ENCODE results near the gene LTB4R2. TPM values are rescaled to one million over a fixed set of nuclear protein-coding genes. Genes with fewer than 3 reads are reported as not detected.
"Not testable (repeated sequence)": the region's sequence is repeated elsewhere in the genome, so short reads cannot be mapped to it uniquely, and the experiment has no call there.

Gene LTB4R2
- polyA plus RNA-seq, 1 donor: 2.0 TPM

GRCh38 chr14:24317141-24317928, 7.4 kb downstream of the LTB4R2 start:
- DNase-seq (ENCODE audit: low read depth): no peak

- no peak for DNase-seq (ENCODE audit: low read depth)
Measured at GRCh38 chr14:24321212-24321975, 11.5 kb downstream of the LTB4R2 start.

- DNase-seq (ENCODE audit: low read depth): no peak
Measured at GRCh38 chr14:24322672-24323071, 12.7 kb downstream of the LTB4R2 start.

GRCh38 chr14:24323341-24323740, 13.4 kb downstream of the LTB4R2 start:
- DNase-seq (ENCODE audit: low read depth): no peak

GRCh38 chr14:24324024-24324423, 14.1 kb downstream of the LTB4R2 start:
- no peak for DNase-seq (ENCODE audit: low read depth)

- DNase-seq (ENCODE audit: low read depth): no peak
Measured at GRCh38 chr14:24325041-24325530, 15.1 kb downstream of the LTB4R2 start.

GRCh38 chr14:24325963-24326362, 16.0 kb downstream of the LTB4R2 start:
- no peak for DNase-seq (ENCODE audit: low read depth)

- DNase-seq (ENCODE audit: low read depth): no peak
Measured at GRCh38 chr14:24327303-24327702, 17.4 kb downstream of the LTB4R2 start.

GRCh38 chr14:24327914-24328313, 18.0 kb downstream of the LTB4R2 start:
- not testable (repeated sequence) for DNase-seq (ENCODE audit: low read depth)

GRCh38 chr14:24329073-24329663, 19.2 kb downstream of the LTB4R2 start:
- DNase-seq (ENCODE audit: low read depth): no peak

GRCh38 chr14:24329736-24330135, 19.8 kb downstream of the LTB4R2 start:
- no peak for DNase-seq (ENCODE audit: low read depth)

- DNase-seq (ENCODE audit: low read depth): no peak
Measured at GRCh38 chr14:24330973-24331674, 21.2 kb downstream of the LTB4R2 start.

- DNase-seq (ENCODE audit: low read depth): no peak
Measured at GRCh38 chr14:24331731-24332267, 21.9 kb downstream of the LTB4R2 start.

GRCh38 chr14:24332268-24332993, 22.5 kb downstream of the LTB4R2 start:
- no peak for DNase-seq (ENCODE audit: low read depth)

- DNase-seq (ENCODE audit: low read depth): no peak
Measured at GRCh38 chr14:24334431-24335291, 24.7 kb downstream of the LTB4R2 start, which contains the start of gene ADCY4. TSS of gene ADCY4 (minus strand) at chr14:24335071. CDS start at chr14:24334652, 419 bp downstream.

GRCh38 chr14:24335461-24336171, 25.7 kb downstream of the LTB4R2 start:
- DNase-seq (ENCODE audit: low read depth): no peak

GRCh38 chr14:24337144-24337823, 27.3 kb downstream of the LTB4R2 start:
- DNase-seq (ENCODE audit: low read depth): no peak

GRCh38 chr14:24337824-24338175, 27.9 kb downstream of the LTB4R2 start:
- DNase-seq (ENCODE audit: low read depth): no peak

GRCh38 chr14:24338843-24339242, 28.9 kb downstream of the LTB4R2 start:
- no peak for DNase-seq (ENCODE audit: low read depth)

All from forelimb muscle (tissue), 1 donor.